Esophagus squamous epithelium (tissue), 4 donors: ENCODE data around the gene PRR19.

Experiments
- POLR2A ChIP-seq, 4 donors: fragments of 450-650 bp; IDR thresholded peaks; one replicate each; pipeline ENCODE4 v1.6.1; 2017; ENCODE audit warnings: antibody characterized with exemption in 4 of 4, mild to moderate bottlenecking in 4 of 4, moderate library complexity in 3 of 4
- TF ChIP-seq, protein P1 (sequence below), 6 experiments: fragments of 450-650 bp in 4 of 6; fragments of 200-600 bp in 2 of 6; sonication (generic) in 2 of 6; IDR thresholded peaks; one replicate each; pipeline ENCODE4 v1.5.1; 2016 to 2019; ENCODE audit warnings: antibody characterized with exemption in 6 of 6, mild to moderate bottlenecking in 4 of 6, moderate library complexity in 4 of 6

DNA sequence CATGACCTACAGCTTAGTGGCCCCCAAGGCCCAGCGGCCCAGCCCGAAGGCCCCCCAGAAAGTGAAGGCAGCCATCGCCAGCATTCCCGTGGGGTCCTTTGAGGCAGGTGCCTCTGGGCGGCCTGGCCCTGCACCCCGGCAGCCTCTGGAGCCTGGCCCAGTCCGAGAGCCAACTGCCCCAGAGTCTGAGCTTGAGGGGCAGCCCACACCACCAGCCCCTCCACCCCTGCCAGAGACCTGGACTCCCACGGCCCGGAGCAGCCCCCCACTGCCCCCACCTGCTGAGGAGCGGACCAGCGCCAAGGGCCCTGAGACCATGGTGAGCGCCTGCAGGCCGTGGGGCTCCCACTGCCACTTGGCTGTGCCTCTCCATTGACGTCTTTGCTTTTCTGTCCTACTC is 9.0 kb upstream of the PRR19 start:
- TF ChIP-seq POLR2A (IDR thresholded peaks at IDR 0.05), result no peak
- TF ChIP-seq, protein P1, sequence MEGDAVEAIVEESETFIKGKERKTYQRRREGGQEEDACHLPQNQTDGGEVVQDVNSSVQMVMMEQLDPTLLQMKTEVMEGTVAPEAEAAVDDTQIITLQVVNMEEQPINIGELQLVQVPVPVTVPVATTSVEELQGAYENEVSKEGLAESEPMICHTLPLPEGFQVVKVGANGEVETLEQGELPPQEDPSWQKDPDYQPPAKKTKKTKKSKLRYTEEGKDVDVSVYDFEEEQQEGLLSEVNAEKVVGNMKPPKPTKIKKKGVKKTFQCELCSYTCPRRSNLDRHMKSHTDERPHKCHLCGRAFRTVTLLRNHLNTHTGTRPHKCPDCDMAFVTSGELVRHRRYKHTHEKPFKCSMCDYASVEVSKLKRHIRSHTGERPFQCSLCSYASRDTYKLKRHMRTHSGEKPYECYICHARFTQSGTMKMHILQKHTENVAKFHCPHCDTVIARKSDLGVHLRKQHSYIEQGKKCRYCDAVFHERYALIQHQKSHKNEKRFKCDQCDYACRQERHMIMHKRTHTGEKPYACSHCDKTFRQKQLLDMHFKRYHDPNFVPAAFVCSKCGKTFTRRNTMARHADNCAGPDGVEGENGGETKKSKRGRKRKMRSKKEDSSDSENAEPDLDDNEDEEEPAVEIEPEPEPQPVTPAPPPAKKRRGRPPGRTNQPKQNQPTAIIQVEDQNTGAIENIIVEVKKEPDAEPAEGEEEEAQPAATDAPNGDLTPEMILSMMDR (IDR thresholded peaks at IDR 0.05), result no peak
